Upper lobe of right lung (tissue), 1 donor: ENCODE measurements around the gene ANO10. TPM values are rescaled to one million over a fixed set of nuclear protein-coding genes. Genes with fewer than 3 reads are reported as not detected.

ENCODE experiments used
- ATAC-seq: fragments of 200-7000 bp; cut with Tn5 transposase; one replicate; pipeline ENCODE4 v1.9.1; 2020; ENCODE audit warnings: mild to moderate bottlenecking, moderate library complexity
- DNase-seq: peaks from one replicate; pipeline ENCODE4 v3.0.0-alpha.2; 2020
- H3K27ac ChIP-seq: fragments of 200-600 bp; one replicate; pipeline ENCODE4 v1.8.0; 2022
- H3K27me3 ChIP-seq: fragments of 200-600 bp; one replicate; pipeline ENCODE4 v1.8.0; 2022; ENCODE audit warnings: mild to moderate bottlenecking
- H3K36me3 ChIP-seq: fragments of 200-600 bp; one replicate; pipeline ENCODE4 v1.8.0; 2022
- H3K4me1 ChIP-seq: fragments of 200-600 bp; one replicate; pipeline ENCODE4 v1.8.0; 2022
- H3K4me3 ChIP-seq: fragments of 200-600 bp; one replicate; pipeline ENCODE4 v1.8.0; 2022; ENCODE audit warnings: mild to moderate bottlenecking
- H3K9me3 ChIP-seq: fragments of 200-600 bp; one replicate; pipeline ENCODE4 v1.8.0; 2022
- intact Hi-C: fragments of 100-400 bp; cut with DNase I; formaldehyde crosslinking; loops from one replicate; pipeline ENCODE4 v1.11.0; 2022
- total RNA-seq: library from RNA; stranded (reverse); fragmentation: NEBNext Ultra II Directional; extraction: Animal tissue kit (Norgen Biotek cat#: 25700); gene quantifications from one replicate; pipeline ENCODE4 v1.2.1, GENCODE V29; 2021
- TF ChIP-seq, protein P1 (sequence below): fragments of 200-600 bp; IDR thresholded peaks from one replicate; pipeline ENCODE4 v1.8.0; 2022; ENCODE audit warnings: antibody characterized with exemption
- donor health status: DM: no; HTN: yes; CAD: no; lungs with severe emphysema.

The ANO10 gene
- total RNA-seq, 1 donor from 2014 or later: 30.6 TPM

DNA sequence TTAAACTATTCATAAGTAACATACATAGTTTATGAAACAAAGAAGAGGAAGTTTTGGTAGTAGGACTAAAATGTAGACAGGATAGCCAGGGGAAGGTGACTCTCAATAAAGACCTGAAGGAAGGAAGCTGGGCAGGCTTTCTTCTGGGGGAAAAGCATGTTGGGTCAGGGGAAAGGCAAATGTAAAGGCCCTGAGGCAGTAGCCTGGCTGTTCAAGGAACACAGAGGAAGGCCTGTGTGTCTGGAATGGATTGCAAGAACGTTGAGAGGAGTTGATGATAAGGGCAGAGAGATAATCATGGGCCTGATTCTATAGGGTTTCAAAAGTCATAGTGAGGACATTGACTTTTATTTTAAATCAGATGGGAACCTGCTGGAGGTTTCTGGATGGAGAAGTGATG is 167.8 kb downstream of the ANO10 start:
- H3K36me3 ChIP-seq: no peaks in the 10 kb centered on the region
- H3K27ac ChIP-seq: no peak overlapping the region
- H3K27me3 ChIP-seq: no peaks in the 10 kb centered on the region
- no peaks in the 10 kb centered on the region for H3K9me3 ChIP-seq
- intact Hi-C loops: no loop called here
- no peak for DNase-seq
- no peak overlapping the region for H3K4me3 ChIP-seq
- ATAC-seq: no peak
- TF ChIP-seq, protein P1, sequence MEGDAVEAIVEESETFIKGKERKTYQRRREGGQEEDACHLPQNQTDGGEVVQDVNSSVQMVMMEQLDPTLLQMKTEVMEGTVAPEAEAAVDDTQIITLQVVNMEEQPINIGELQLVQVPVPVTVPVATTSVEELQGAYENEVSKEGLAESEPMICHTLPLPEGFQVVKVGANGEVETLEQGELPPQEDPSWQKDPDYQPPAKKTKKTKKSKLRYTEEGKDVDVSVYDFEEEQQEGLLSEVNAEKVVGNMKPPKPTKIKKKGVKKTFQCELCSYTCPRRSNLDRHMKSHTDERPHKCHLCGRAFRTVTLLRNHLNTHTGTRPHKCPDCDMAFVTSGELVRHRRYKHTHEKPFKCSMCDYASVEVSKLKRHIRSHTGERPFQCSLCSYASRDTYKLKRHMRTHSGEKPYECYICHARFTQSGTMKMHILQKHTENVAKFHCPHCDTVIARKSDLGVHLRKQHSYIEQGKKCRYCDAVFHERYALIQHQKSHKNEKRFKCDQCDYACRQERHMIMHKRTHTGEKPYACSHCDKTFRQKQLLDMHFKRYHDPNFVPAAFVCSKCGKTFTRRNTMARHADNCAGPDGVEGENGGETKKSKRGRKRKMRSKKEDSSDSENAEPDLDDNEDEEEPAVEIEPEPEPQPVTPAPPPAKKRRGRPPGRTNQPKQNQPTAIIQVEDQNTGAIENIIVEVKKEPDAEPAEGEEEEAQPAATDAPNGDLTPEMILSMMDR: no peak
- no peaks in the 10 kb centered on the region for H3K4me1 ChIP-seq

DNA sequence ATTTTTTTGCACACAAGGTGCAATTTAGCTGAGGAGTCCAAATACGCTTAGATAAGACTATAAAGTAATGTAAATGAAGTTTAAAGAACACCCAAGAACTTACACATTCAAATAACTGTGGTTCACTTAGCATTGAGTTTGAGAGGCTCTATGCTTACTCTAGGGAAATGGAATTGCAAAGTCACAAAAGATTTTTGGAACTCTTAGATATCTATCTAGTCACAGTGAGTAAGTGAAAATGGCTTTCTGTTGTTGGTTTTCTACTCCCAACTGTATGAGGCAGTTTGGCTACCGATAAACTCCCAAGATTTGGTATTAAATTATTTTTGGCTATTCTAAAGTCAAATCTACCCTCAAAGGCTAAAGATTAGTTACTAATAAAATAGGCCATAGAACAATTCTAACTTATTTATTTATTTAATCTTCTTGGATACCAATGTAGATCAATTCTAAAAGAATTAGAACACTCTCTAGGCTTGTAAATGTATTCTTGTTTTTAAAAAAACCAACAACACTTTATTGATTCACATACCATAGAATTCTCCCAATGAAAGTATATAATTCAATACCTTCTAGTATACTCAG is 170.0 kb downstream of the ANO10 start:
- intact Hi-C loops: no loop called here

DNA sequence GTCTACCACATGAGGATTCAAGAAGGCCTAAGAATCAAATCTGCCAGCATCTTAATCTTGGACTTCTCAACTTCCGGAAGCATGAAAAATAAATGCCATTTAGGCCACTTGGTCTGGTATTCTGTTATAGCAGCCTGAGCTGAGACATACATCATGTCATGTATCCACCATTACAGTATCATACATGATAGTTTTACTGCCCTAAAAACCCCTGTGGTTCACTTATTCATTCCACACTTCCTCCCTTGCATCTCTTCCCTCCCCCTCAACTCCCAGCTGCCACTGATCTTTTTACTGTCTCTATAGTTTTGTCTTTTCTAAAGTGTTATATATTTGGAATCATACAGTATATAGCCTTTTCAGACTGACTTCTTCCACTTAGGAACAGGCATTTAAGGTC is 173.7 kb downstream of the ANO10 start:
- TF ChIP-seq, protein P1: no peak
- Histone ChIP-seq H3K36me3 (no peaks in the 10 kb centered on the region), H3K4me3 (no peak overlapping the region), H3K27ac (no peak overlapping the region), H3K4me1 (no peaks in the 10 kb centered on the region), H3K27me3 (no peaks in the 10 kb centered on the region), H3K9me3 (no peaks in the 10 kb centered on the region)
- DNase-seq: no peak
- ATAC-seq: no peak
- intact Hi-C loops: no loop called here

More for the DNA sequence above, 170.0 kb downstream of the ANO10 start:
- no peak overlapping the region for H3K27ac ChIP-seq
- TF ChIP-seq, protein P1: no peak
- no peaks in the 10 kb centered on the region for H3K9me3 ChIP-seq
- ATAC-seq (no peak), DNase-seq (no peak)
- H3K4me3 ChIP-seq: no peak overlapping the region
- no peaks in the 10 kb centered on the region for H3K4me1 ChIP-seq
- no peaks in the 10 kb centered on the region for H3K27me3 ChIP-seq
- no peaks in the 10 kb centered on the region for H3K36me3 ChIP-seq

DNA sequence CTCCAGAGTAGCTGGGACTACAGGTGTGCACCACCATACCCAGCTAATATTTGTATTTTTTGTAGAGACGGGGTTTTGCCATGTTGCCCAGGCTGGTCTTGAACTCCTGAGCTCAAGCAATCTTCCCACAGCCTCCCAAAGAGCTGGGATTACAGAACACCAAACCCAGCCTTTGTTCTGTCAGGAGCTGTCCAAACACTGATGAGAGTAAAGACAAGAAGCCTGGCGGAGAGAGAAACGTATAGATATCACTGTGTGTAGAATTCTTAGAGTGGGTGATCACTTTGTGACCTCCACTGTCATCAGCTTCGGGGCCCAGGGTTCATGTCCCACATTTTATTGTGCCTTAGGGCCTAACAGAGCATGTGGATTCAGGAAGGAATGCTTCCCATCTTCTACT is 176.0 kb downstream of the ANO10 start:
- Histone ChIP-seq H3K4me1 (no peaks in the 10 kb centered on the region), H3K9me3 (no peaks in the 10 kb centered on the region), H3K27me3 (no peaks in the 10 kb centered on the region), H3K27ac (no peak overlapping the region), H3K4me3 (no peak overlapping the region), H3K36me3 (no peaks in the 10 kb centered on the region)
- ATAC-seq (no peak), DNase-seq (no peak)
- intact Hi-C loops: no loop called here
- TF ChIP-seq, protein P1: no peak

DNA sequence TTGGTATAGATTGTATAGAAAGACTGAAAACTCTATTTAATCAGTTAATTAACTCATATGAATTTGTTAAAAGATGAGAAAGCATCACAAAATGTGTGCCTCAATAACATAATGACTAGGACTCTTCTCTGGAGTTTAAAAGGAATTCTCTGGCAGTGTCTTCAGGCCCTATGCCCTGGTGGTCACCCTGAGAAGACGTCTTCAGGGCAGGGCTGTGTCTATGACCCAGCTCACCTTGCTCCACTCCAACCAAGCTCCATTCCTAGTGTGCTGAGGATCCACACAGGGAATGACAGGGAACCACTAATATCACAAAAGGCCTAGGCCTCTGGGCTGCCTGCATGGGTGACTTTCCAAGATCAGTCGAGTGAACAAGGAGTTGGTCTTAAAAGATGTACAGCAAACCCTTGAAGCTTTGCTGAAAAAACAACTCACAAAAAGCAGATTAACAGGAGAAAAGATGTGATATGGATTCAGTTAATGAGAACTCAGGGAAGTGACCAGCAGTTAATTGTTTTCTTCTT is 178.9 kb downstream of the ANO10 start:
- no peak for DNase-seq
- Histone ChIP-seq H3K27ac (no peak overlapping the region), H3K27me3 (no peaks in the 10 kb centered on the region), H3K9me3 (no peaks in the 10 kb centered on the region), H3K4me3 (no peak overlapping the region), H3K36me3 (no peaks in the 10 kb centered on the region), H3K4me1 (no peaks in the 10 kb centered on the region)
- no peak for ATAC-seq
- TF ChIP-seq, protein P1: no peak
- intact Hi-C loops: no loop called here
